T-helper 1 cell treated with Interleukin-12 subunit alpha and Interleukin-12 subunit beta and Interleukin-4 antibody, amounts not matched to agents 30 ng/mL and 1 ng/mL, for 36 hours (primary cell): ENCODE results near the gene VN1R2. TPM values are rescaled to one million over a fixed set of nuclear protein-coding genes. Genes with fewer than 3 reads are reported as not detected.
"Not testable (repeated sequence)": the region's sequence is repeated elsewhere in the genome, so short reads cannot be mapped to it uniquely, and the experiment has no call there.

ENCODE experiments used
- intact Hi-C: fragments of 100-400 bp; cut with micrococcal nuclease; formaldehyde crosslinking; loops from one replicate; pipeline ENCODE4 v1.15.1; 2024
- total RNA-seq: library from RNA; stranded (reverse); gene quantifications from 2 replicates; pipeline ENCODE4 v1.2.3, GENCODE V29; 2022

The VN1R2 gene
- not detected in 2 replicates for total RNA-seq

GRCh38 chr19:53257715-53258342 is at the start of gene VN1R2:
Gene VN1R2 (plus strand): TSS chr19:53258292. CDS start chr19:53258376, 84 bp downstream.
- intact Hi-C loops, result not testable (repeated sequence)

- intact Hi-C loops, result not testable (repeated sequence)
Measured at GRCh38 chr19:53211554-53211953, 46.5 kb upstream of the VN1R2 start.

GRCh38 chr19:53212703-53213320 is 45.3 kb upstream of the VN1R2 start:
- intact Hi-C loops, result no loop called here

- intact Hi-C loops, result not testable (repeated sequence)
Measured at GRCh38 chr19:53222716-53223115, 35.4 kb upstream of the VN1R2 start.

GRCh38 chr19:53224606-53225005 is 33.5 kb upstream of the VN1R2 start:
- intact Hi-C loops, result no loop called here

GRCh38 chr19:53237114-53237777 is 20.8 kb upstream of the VN1R2 start:
- intact Hi-C loops, result no loop called here

- intact Hi-C loops, result no loop called here
Measured at GRCh38 chr19:53246498-53246897, 11.6 kb upstream of the VN1R2 start.

GRCh38 chr19:53254411-53255341 is 3.4 kb upstream of the VN1R2 start, which contains the start of gene ZNF677:
Gene ZNF677 (minus strand): TSS chr19:53254873. CDS start chr19:53251550, 3,323 bp downstream.
- intact Hi-C loops, result loop anchor here (1.0 kb wide), 1 partner anchor 59 kb away; no protein-coding TSS in a partner anchor

- intact Hi-C loops, result not testable (repeated sequence)
Measured at GRCh38 chr19:53267623-53268022, 9.5 kb downstream of the VN1R2 start, which contains the start of gene VN1R4. Gene VN1R4 (minus strand): TSS chr19:53267723. CDS start chr19:53267665, 58 bp downstream.

- intact Hi-C loops, result not testable (repeated sequence)
Measured at GRCh38 chr19:53269861-53270260, 11.8 kb downstream of the VN1R2 start.

GRCh38 chr19:53272044-53272443 is 14.0 kb downstream of the VN1R2 start:
- intact Hi-C loops, result no loop called here

GRCh38 chr19:53275480-53275879 is 17.4 kb downstream of the VN1R2 start:
- intact Hi-C loops, result no loop called here

GRCh38 chr19:53281947-53282346 is 23.9 kb downstream of the VN1R2 start:
- intact Hi-C loops, result not testable (repeated sequence)

GRCh38 chr19:53285087-53285486 is 27.0 kb downstream of the VN1R2 start:
- intact Hi-C loops, result no loop called here

- intact Hi-C loops, result no loop called here
Measured at GRCh38 chr19:53290758-53291549, 32.9 kb downstream of the VN1R2 start.

GRCh38 chr19:53294786-53295441 is 36.8 kb downstream of the VN1R2 start:
- intact Hi-C loops, result no loop called here

- intact Hi-C loops, result not testable (repeated sequence)
Measured at GRCh38 chr19:53301341-53301740, 43.2 kb downstream of the VN1R2 start.

GRCh38 chr19:53308339-53308811 is 50.3 kb downstream of the VN1R2 start:
- intact Hi-C loops, result no loop called here
